Measurements from ENCODE around the gene MAK. TPM values are rescaled to one million over a fixed set of nuclear protein-coding genes. Genes with fewer than 3 reads are reported as not detected.
"Not testable (repeated sequence)": the region's sequence is repeated elsewhere in the genome, so short reads cannot be mapped to it uniquely, and the experiment has no call there.

The MAK gene
- total and polyA plus RNA-seq, 2 experiments from 2014 or later = 0.35 to 1.6 TPM

- Histone ChIP-seq H3F3A (replicated peaks; ENCODE audit: low read depth) (peaks cover 23% of the 10 kb centered on the region), H3K4me1 (ENCODE audit: insufficient read depth) (peaks cover 19% of the 10 kb centered on the region), H3K79me2 (replicated peaks; ENCODE audit: insufficient read depth) (peaks cover 23% of the 10 kb centered on the region)
- H4K20me1 ChIP-seq (replicated peaks; ENCODE audit: insufficient read depth); H3K36me3 ChIP-seq (ENCODE audit: insufficient read depth); ATAC-seq; DNase-seq (ENCODE audit: low spot score); H3K27me3 ChIP-seq (ENCODE audit: insufficient read depth); H3K4me2 ChIP-seq; H3K9me2 ChIP-seq (ENCODE audit: insufficient read depth); H3K27ac ChIP-seq (ENCODE audit: low read depth); H3K4me3 ChIP-seq; H2AFZ ChIP-seq: not testable (repeated sequence)
- Mint-ChIP-seq H3K27me3 (ENCODE audit: insufficient read depth, low read depth, poor library complexity) (peaks cover 13% of the 10 kb centered on the region), H3K36me3 (ENCODE audit: low read depth) (peaks cover 45% of the 10 kb centered on the region), H3K4me3 (peak overlapping the region; percentile 96; the same call in 2 of the 3 replicates), H3K9me3 (peaks cover 34% of the 10 kb centered on the region), H3K4me1 (peaks cover 26% of the 10 kb centered on the region), H3K27ac (peak overlapping the region; percentile 34; the same call in 1 of the 2 replicates)
- TF ChIP-seq CTCF (conservative IDR thresholded peaks at IDR 0.05; ENCODE audit: low read depth in 2 of 2) = peak in 1 of 2 experiments; percentile 12; a peak in 1 of 4 replicates
Measured at GRCh38 chr6:10720960-10721849, 117.1 kb downstream of the MAK start.

- Histone ChIP-seq H2AFZ (no peak overlapping the region), H3K36me3 (ENCODE audit: insufficient read depth) (peaks cover 5% of the 10 kb centered on the region; the same call in 1 of the 2 replicates), H3K4me2 (no peak overlapping the region), H3K79me2 (replicated peaks; ENCODE audit: insufficient read depth) (peaks cover 22% of the 10 kb centered on the region), H3K4me3 (no peak overlapping the region), H3K9me2 (ENCODE audit: insufficient read depth) (no peaks in the 10 kb centered on the region), H3F3A (replicated peaks; ENCODE audit: low read depth) (peaks cover 23% of the 10 kb centered on the region), H3K27ac (ENCODE audit: low read depth) (no peak overlapping the region), H3K27me3 (ENCODE audit: insufficient read depth) (no peaks in the 10 kb centered on the region), H3K4me1 (ENCODE audit: insufficient read depth) (peaks cover 19% of the 10 kb centered on the region), H4K20me1 (replicated peaks; ENCODE audit: insufficient read depth) (no peaks in the 10 kb centered on the region)
- DNase-seq (ENCODE audit: low spot score) (no peak), ATAC-seq (no peak; the same call in 2 of the 3 replicates)
- Mint-ChIP-seq H3K4me3 (no peak overlapping the region), H3K36me3 (ENCODE audit: low read depth) (peaks cover 37% of the 10 kb centered on the region), H3K9me3 (peaks cover 34% of the 10 kb centered on the region), H3K4me1 (peaks cover 23% of the 10 kb centered on the region), H3K27me3 (ENCODE audit: insufficient read depth, low read depth, poor library complexity) (peaks cover 13% of the 10 kb centered on the region), H3K27ac (no peak overlapping the region)
- no peak for TF ChIP-seq POLR2AphosphoS5 (IDR thresholded peaks at IDR 0.05; ENCODE audit: low read depth)
- TF ChIP-seq REST (IDR thresholded peaks at IDR 0.05; ENCODE audit: unreplicated experiment) = no peak
- no peak for TF ChIP-seq ZNF462 (CRISPR knock-in tag; IDR thresholded peaks at IDR 0.05)
- no peak for TF ChIP-seq ZNF114 (CRISPR knock-in tag; IDR thresholded peaks at IDR 0.05)
Measured at GRCh38 chr6:10720265-10720959, 117.9 kb downstream of the MAK start.
